ENCODE results near the gene NUDT8.
"Not testable (repeated sequence)": the region's sequence is repeated elsewhere in the genome, so short reads cannot be mapped to it uniquely, and the experiment has no call there.

Gene NUDT8

GRCh38 chr11:67660752-67661151, 31.0 kb upstream of the NUDT8 start:
- not testable (repeated sequence) for DNase-seq (ENCODE audit: low spot score)

GRCh38 chr11:67659651-67660165, 30.0 kb upstream of the NUDT8 start:
- not testable (repeated sequence) for DNase-seq (ENCODE audit: low spot score)

- DNase-seq (ENCODE audit: low spot score): no peak
These were observed 27.6 kb upstream of the NUDT8 start for GRCh38 chr11:67657300-67657699.

- no peak for DNase-seq (ENCODE audit: low spot score)
These were observed 26.7 kb upstream of the NUDT8 start for GRCh38 chr11:67656278-67656922.

DNA sequence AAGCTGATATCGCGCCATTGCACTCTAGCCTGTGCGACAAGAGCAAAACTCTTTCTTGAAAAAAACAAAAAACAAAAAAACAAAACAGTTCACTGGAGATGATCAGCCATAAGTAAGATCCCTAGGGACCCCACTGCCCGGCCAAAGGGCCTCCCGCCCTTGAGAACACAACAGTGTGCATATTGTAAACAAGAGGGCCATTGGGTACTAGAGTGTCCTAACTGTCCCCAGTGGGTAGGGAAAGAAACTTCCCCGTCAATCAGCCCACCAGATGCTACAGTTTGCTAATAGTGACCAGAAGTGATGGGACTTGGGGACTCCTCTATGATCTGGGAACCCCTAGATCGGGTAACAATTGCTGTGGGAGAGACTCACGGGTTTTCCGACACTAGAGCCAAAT, 24.5 kb upstream of the NUDT8 start:
- no peak for DNase-seq (ENCODE audit: low spot score)

GRCh38 chr11:67652965-67653845, 23.5 kb upstream of the NUDT8 start:
- DNase-seq (ENCODE audit: low spot score): no peak

DNA sequence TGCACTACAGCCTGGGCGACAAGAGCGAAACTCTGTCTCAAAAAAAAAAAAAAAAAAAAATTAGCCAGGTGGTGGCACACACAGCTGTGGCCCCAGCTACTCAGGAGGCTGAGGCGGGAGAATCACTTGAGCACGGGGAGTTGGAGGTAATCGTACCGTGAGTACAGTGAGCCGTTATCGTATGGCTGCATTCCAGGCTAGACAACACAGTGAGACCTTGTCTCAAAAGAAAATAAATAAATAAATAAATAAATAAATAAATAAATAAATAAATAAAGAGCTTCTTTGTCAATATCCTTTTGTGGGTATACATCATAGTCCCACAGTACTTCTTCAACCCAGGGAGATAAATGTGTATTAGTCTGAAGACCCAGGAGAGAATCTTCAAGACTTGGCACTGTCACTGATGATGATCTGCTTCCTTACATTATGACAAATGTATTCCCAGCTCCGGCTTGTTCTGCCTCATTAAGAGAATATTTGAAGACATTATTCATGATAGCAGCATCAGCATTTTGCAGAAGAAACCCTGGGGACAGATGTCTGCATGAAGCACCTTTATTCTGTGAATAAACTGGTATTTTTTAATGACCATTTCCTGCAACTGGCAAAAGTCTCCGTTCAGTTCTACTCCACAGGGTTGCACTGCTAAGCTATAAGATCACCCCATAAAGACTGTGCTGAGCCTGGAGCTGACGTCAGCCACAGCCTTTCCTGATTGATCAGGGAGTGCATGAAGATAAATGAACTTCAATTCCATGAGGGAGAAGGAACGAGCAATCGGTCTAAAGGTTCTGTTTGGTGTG, 22.4 kb upstream of the NUDT8 start:
- DNase-seq (ENCODE audit: low spot score): no peak

DNA sequence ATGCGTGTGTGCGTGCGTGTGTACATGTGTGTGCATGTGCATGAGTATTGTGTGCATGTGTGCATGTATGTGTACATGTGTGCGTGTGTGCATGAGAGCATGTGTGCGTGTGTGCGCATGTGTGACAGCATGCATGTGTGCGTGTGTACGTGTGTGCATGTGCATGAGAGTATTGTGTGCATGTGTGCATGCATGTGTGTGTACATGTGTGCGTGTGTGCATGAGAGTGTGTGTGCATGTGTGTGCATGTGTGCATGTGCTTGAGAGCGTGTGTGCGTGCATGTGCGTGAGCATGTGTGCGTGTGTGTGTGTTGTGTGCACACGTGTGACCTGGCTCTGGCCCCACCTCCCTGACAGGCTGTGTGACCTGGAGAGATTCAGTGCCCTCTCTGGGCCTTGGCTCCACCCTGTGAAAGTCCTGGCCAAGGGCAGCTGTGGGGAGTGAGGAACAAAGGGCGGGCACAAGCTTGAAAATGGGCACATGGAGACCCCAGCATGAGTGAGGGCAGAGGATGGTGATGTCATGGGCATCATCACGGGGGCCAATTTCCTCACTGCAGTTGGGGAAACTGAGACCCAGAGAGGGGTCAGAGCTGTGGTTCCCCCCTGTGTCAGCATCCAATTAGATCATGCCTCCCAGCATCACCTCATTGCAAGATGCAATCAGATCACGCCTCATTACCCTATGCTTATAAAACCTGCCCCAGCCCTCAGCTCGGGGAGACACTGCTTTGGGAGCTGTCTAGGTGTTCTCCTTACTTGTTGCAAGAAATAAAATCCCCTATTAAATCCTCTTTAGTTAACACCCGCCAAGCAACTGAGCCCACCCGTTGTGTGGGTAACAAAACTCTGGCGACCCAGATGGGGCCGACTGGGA, 20.1 kb upstream of the NUDT8 start:
- no peak for DNase-seq (ENCODE audit: low spot score)

DNA sequence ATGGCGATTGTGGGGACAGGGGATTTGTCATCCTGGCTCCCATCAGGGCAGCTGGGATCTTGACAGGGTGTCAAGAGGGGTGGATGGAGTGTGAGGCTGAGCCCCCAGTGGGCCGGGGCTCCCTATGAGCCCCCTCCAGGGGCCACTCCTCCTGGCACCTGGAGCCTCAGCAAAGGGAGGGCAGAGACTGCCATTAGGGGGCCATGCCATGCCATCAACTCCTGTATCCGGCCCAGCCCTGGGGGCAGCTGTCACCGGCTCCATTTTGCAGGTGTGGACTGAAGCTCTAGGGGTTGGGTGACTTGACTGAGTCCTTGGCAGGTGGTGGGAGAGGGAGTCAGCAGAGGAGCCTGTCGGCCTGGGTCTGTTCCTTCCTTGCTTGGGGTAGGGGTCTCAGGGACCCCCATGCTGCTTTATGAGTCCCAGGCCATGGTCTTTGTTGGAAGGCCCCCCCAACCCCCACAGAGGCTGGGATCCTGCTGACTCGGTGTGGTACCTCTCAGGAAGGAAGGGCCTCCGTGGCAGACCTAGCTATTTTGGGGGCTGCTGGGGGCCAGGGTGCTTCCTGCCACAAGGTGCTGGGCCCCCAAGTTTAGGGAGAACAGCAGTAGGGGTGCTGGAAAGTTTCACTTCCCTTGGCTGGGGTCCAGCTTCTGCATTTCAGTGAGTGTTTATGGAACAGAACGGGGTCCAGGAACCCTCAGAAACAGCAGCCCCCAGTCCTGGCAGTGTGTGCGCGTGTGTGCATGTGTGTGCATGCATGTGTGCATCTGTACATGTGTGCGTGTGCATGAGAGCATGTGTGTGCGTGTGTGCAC, 19.3 kb upstream of the NUDT8 start:
- no peak for DNase-seq (ENCODE audit: low spot score)

DNA sequence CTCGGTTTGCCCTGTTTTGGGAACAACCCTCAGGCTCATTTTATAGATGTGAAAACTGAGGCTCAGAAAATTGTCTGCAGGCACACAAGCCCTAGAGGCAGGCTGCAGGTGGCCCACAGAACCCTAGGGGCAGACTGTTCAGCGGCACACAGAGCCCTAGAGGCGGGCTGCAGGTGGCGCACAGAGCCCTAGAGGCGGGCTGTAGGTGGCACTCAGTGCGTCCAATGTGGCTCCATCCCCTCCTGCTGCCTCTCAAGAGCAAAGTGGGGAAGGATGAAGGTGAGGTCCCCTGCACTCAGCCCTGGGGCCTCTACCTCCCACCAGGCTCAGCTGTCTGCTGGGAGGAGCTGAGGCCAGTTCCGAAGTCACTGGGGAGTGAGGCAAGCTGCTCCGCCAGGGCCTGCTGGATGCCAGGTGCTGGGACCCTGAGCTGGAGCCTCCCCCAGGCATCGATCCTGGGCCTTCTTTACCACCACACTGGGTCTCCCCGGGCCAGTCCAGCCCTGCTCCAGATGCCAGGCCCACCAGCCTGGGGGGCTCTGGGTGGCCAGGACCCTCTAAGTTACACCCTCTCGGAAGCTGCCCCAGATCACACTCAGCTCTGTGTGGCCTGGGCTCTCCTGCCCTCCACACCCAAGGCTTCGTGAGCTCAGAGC, 18.5 kb upstream of the NUDT8 start:
- DNase-seq (ENCODE audit: low spot score): no peak

- DNase-seq (ENCODE audit: low spot score): no peak
These were observed 17.7 kb upstream of the NUDT8 start for GRCh38 chr11:67647471-67647870.

GRCh38 chr11:67646535-67647336, 17.0 kb upstream of the NUDT8 start:
- no peak for DNase-seq (ENCODE audit: low spot score)

GRCh38 chr11:67645521-67646461, 16.1 kb upstream of the NUDT8 start:
- no peak for DNase-seq (ENCODE audit: low spot score)

GRCh38 chr11:67644472-67645418, 15.0 kb upstream of the NUDT8 start:
- no peak for DNase-seq (ENCODE audit: low spot score)

DNA sequence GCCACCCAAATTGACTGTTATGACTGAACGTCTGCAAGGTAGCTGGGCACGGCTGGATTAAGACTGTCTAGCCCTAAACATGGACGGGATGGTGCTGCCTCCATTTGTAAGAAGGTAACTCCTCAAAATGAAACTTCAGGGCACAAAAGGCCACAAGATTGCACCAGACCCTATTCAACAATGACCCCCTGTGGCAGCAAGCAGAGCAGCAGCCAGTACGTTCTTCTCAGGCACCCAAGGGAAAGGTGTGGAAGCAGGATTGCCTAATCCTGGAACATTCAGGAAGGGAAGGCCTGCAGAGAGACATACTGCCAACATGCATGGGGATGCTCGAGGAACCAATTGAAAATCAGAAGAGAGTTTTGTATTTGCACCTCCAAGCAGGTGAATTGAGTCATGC, 14.3 kb upstream of the NUDT8 start:
- no peak for DNase-seq (ENCODE audit: low spot score)

- DNase-seq (ENCODE audit: low spot score): no peak
These were observed 12.7 kb upstream of the NUDT8 start for GRCh38 chr11:67642173-67643120.

All from hematopoietic multipotent progenitor cell treated with erythropoietin and hydrocortisone succinate and interleukin-3 and kit ligand, for 15 days (in vitro differentiated cells).